ENCODE results near the gene MARCHF6. TPM values are rescaled to one million over a fixed set of nuclear protein-coding genes. Genes with fewer than 3 reads are reported as not detected.
A peak's percentile ranks its signal among the peaks of the same experiment; 100 is the strongest.
"Not testable (repeated sequence)": the region's sequence is repeated elsewhere in the genome, so short reads cannot be mapped to it uniquely, and the experiment has no call there.

Gene MARCHF6
- polyA plus RNA-seq, 1 donor from 2014 or later, result 39.3 TPM

DNA sequence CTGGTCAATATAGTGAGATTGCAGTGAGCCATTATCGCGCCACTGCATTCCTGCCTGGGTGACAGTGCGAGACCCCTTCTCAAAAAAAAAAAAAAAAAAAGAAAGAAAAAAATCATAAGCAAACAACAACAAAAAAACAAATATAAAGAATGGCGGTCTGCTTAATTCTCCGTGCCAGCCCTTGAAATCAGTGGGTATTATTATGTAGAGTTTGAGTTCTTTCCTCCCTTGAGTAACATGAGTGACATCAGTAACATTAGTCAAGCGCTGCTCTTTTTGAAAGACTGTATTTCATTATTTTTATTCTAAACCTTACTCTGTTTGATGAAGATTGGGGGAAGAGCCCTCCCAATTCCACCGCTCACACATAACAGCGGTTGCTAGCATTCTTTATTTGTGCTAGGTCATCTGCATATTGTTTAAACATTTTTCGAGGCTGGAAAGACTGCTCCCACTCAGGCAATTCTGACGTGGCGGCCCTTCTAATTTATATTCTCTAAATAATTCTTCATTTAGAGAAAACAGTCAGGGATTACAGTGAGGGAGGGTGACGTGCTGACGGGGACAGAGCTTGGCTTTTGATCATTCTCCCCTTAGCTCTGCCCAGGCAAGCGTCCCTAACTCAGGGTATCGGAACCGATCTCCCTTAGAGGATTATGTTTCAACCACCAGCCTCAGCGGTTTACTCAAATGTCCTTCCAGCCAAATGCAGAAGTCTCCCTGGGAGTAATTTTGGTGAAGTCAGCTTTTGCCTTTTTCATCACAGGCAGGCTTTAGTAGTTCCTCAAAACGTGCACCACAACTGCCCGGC is 860 bp upstream of the MARCHF6 start:
- Mint-ChIP-seq H3K4me3 (peak overlapping the region; percentile 87 to 99 (median 96)), H3K36me3 (peaks cover 1% of the 10 kb centered on the region), H3K27me3 (no peaks in the 10 kb centered on the region)

DNA sequence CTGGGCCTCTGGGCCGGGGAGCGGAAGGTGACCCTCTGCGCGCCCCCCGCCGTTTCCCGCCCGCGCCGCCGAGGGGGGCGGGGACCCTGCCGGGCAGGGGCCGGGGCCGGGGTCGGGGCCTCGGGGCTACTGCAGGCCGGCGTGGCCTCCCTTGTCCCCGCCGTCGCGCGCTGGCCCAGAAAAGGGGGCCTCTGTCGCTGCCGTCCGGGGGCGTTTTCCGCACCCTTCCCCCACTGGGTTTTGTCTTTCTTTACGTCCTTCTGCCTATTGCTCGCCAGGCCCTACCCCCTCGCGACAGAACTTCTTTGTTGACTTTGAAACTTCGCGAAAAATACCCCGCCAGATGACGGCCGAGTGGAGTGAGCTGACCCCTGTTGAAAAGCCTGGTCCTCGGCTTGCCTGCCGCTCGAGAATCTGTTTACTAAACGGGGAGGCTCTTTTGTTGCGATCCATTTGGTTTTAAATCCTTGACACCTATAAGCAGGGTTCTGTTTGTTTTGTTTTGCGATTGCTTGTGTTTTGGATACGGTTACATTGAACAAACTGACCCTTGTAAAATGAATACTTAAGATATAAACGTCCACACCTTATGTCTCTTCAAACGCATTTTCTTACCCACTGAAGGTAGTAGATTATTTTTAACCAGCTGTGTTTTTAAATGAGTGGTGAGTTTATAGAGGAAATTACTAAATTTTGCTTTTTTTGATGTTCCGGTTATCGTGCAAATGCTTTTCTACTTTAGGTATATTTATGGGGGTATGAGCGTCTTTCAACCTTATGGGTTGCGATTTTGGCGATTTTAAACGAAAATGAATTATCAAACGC is 765 bp downstream of the MARCHF6 start:
- no peaks in the 10 kb centered on the region for H3K9me3 Mint-ChIP-seq
- H3K4me1 Mint-ChIP-seq, result peaks cover 30 to 45% (median 36%) of the 10 kb centered on the region in 3 donors
- H3K27me3 Mint-ChIP-seq, result no peaks in the 10 kb centered on the region
- peak overlapping the region; percentile 98 to 99 (median 99) for H3K27ac Mint-ChIP-seq
- H3K4me3 Mint-ChIP-seq, result peak overlapping the region; percentile 96 to 100 (median 98)
- peaks cover 3% of the 10 kb centered on the region for H3K36me3 Mint-ChIP-seq

More for the DNA sequence above, 860 bp upstream of the MARCHF6 start:
- Mint-ChIP-seq H3K4me1 (peaks cover 21 to 34% (median 26%) of the 10 kb centered on the region in 3 donors), H3K27ac (peak overlapping the region; percentile 97 to 99 (median 98)), H3K9me3 (no peaks in the 10 kb centered on the region)

DNA sequence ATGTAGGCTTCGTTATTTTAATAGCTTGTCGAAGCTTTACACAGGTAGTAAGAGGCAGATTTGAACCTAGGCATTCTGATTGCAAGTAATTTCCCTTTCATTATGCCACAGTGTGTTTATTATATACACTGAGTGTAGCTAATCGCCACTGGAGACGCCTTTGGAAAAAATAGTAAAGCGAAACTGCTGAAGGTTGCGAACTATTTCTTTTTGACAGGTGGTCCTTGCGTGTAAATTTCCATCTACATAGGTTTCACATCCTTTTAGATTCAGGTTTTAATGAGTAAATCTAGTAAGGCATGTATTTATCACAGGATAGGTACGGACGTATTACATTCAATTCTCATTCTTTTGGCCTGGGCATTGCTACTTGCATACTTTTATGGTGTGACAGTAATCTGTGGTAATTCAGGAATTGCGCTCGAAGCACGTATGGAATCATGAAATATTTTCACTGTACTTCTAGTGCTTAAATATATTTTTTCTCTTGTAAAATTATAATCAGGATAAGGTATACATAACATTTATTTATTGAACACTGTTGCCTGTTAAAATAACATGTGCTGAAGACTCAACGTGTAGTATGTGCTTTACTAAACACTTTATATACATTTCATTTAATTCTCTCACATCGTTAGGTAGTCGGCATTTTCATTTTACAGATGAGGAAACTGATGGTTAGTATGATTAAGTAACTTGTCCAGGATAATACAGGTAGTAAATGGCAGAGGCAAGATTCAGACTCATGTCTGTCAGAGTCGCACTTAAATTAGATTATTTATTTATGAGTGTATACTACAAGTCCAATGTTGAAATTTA is 1.8 kb downstream of the MARCHF6 start:
- Mint-ChIP-seq H3K4me1 (peaks cover 37 to 45% (median 41%) of the 10 kb centered on the region in 3 donors), H3K27me3 (no peaks in the 10 kb centered on the region), H3K27ac (peak overlapping the region; percentile 98 to 99 (median 99)), H3K4me3 (peak overlapping the region; percentile 96 to 100 (median 98)), H3K9me3 (no peaks in the 10 kb centered on the region), H3K36me3 (peaks cover 3% of the 10 kb centered on the region)

DNA sequence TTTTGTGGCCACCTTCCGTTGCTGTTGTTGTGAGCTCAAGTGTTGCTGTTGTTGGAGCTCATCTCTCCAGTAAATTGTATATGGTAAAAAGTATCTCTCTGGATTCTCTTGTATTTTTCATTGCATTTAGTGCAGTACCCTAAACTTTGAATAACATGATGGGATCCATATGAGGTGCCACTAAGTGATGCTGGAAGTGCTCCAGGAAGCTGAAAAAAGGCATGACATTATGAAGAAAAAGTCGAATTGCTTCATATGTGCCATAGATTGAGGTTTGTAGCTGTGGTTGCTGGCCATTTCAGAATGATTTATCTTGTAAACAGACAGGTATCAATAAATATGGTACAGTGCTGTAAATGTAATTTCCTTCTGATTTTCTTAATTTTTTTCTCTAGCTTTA is 5.5 kb downstream of the MARCHF6 start:
- Mint-ChIP-seq H3K27ac (peak overlapping the region in 1 of 3 donors; percentile 36), H3K4me3 (peak overlapping the region in 2 of 4 donors; percentile 15 to 16), H3K4me1 (peaks cover 53 to 69% (median 59%) of the 10 kb centered on the region in 3 donors), H3K9me3 (no peaks in the 10 kb centered on the region), H3K36me3 (peaks cover 3% of the 10 kb centered on the region), H3K27me3 (no peaks in the 10 kb centered on the region)

DNA sequence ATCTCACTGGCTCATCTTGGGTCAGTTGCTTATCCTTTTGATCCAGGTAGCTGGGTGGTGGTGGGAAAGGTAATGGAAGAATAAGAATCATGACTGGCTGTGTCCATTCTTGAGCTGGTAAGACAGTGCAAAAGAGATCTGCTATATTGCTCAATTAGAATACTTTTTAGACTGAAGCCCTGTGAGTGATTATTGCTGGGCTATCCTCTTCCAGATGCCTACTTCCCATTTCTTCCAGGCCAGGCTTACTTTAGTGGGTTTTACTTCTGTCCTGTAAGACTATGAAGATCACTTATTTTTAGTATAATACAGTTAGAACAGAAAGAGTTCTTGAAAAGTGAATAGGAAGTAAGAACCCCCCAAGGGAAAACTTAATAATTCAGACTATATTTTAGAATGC is 7.2 kb downstream of the MARCHF6 start:
- Mint-ChIP-seq H3K4me1 (peaks cover 53 to 66% (median 63%) of the 10 kb centered on the region in 3 donors), H3K4me3 (peak overlapping the region in 2 of 4 donors; percentile 43 to 49), H3K36me3 (peaks cover 2% of the 10 kb centered on the region), H3K27ac (peak overlapping the region in 1 of 3 donors; percentile 1), H3K9me3 (no peaks in the 10 kb centered on the region), H3K27me3 (no peaks in the 10 kb centered on the region)

DNA sequence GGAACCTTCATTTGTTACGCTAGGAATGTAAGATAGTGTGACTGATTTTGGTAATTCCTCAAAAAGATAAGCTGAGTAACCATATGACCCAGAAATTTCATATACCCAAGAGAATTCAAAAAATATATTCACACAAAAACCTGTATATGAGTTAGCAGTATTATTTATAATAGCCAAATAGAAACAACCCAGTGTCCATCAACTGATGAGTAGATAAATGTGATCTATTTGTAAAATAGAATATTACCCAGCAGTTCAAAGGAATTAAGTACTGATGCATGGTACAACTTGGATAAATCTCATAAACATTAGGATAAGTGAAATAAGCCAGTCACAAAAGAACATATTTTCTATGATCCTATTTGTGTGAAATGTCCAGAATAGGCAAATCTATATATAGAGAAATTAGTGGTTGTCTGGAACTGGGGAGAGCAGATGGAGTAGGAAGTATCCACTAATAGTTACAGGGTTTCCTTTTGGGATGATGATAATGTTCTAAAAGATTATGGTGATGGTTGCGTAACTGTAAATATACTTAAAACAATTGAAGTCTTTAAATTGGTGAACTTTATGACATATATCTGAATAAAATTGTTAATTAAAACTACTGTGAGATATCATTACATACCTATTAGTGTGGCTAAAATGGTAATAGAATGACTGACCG is 10.2 kb downstream of the MARCHF6 start:
- Mint-ChIP-seq H3K27ac (peak overlapping the region in 1 of 3 donors; percentile 33), H3K36me3 (no peaks in the 10 kb centered on the region), H3K27me3 (no peaks in the 10 kb centered on the region), H3K9me3 (no peaks in the 10 kb centered on the region), H3K4me3 (no peak overlapping the region), H3K4me1 (peaks cover 54 to 67% (median 66%) of the 10 kb centered on the region in 3 donors)

DNA sequence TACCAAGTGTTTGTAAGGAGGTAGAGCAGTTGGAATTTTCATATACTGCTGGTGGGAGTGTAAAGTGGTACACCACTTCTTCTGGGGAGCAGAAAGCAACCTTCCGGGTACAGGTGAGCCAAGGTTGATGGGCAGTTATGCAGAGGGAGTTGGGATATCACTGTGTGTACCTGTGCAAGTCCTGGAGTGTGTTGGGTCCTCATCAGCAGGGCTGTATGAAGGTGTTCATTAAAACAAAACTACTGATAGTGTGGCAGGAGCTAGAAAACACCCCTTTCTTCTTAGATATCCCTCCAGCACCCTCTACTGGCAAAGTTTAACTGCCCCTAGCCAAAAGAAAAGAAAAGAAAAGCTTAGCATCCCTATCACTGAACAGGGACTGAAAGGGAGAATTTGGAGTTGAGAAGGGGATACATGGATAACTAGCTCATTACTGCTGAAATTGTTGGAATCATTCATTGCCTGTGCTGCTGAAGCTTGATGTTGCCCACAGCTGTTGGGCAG is 10.7 kb downstream of the MARCHF6 start:
- peaks cover 55 to 68% (median 67%) of the 10 kb centered on the region in 3 donors for H3K4me1 Mint-ChIP-seq
- peak overlapping the region in 1 of 3 donors; percentile 33 for H3K27ac Mint-ChIP-seq
- no peak overlapping the region for H3K4me3 Mint-ChIP-seq
- H3K9me3 Mint-ChIP-seq, result no peaks in the 10 kb centered on the region
- H3K36me3 Mint-ChIP-seq, result no peaks in the 10 kb centered on the region
- H3K27me3 Mint-ChIP-seq, result no peaks in the 10 kb centered on the region

DNA sequence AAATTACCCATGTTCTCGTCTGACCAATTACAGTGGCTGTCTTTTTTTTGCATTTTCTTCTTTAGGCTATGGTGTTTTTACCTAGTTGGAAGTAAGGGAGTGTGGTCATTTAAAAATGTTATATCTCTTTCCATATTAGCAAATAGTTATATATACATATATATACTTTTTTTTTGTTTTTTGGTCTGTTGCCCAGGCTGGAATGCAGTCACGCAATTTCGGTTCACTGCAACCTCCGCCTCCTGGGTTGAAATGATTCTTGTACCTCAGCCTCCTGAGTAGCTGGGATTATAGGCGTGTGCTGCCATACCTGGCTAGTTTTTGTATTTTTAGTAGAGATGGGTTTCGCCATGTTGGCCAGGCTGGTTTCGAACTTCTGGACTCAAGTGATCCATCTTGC is 12.3 kb downstream of the MARCHF6 start:
- Mint-ChIP-seq H3K27ac (no peak overlapping the region), H3K4me3 (no peak overlapping the region), H3K9me3 (no peaks in the 10 kb centered on the region), H3K4me1 (peaks cover 51 to 66% (median 63%) of the 10 kb centered on the region in 3 donors), H3K27me3 (no peaks in the 10 kb centered on the region), H3K36me3 (no peaks in the 10 kb centered on the region)

DNA sequence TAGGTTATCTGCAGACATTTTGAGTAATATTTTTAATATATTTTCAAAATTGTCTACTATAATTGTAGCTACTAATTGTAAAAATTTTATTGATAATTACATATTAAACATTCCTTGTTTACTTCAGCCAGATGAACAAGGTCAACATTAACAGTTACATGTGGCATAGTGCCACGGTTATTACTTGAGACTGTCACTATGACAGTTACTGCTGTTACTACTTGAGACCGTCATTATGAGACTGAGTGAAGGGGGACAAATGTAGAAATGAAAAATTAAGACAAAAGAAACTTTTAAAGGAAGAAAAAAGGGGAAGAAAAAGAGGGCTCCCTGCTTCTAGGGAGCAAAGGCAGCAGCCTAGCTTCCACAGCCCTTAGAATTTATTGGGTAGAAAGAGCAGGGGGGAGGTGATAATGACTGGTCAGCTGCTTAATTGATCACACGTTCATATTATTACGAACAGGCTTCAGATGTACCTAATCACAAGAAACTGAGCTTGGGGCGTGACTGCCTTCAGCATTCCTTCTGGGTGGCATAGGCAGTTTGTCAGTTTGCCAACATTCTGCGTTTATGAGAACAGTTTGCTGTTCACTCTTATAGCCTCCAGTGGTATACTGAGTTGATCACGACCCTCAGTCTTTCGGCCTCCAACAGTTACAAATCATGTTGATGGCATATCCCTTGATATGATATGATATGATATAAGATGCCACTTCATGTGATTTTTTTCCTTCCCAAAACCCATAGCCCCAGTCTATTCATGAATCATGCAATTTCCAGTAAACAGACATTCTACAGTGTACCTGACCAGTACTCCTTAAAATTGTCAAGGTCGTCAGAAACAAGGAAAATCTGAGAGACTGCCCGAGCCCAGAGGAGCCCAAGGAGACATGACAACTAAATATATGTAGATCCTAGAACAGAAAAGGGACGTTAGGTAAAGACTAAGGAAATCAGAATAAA is 13.1 kb downstream of the MARCHF6 start:
- peaks cover 53 to 64% (median 61%) of the 10 kb centered on the region in 3 donors for H3K4me1 Mint-ChIP-seq
- no peaks in the 10 kb centered on the region for H3K36me3 Mint-ChIP-seq
- H3K27me3 Mint-ChIP-seq, result no peaks in the 10 kb centered on the region
- H3K27ac Mint-ChIP-seq, result peak overlapping the region in 1 of 3 donors; percentile 47
- no peaks in the 10 kb centered on the region for H3K9me3 Mint-ChIP-seq
- H3K4me3 Mint-ChIP-seq, result peak overlapping the region in 1 of 4 donors; percentile 9

DNA sequence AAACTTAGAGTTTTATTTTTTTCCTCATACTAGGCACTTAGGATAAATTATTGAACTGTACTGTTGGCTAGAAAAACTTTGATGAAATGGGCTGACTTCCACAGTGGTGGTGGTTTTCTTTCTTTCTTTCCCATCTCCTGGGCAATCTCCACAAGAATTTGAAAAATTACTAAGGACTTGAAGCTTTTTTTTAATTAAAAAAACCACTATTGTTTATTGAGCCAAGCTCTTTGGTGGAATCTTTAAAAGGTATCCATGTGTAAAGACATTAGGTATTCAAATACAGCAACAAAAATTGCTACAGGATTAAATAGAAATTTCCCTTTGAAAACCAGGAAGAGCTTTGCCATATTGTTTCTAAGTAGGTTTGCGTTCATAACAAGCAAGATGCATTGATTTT is 14.1 kb downstream of the MARCHF6 start:
- H3K27ac Mint-ChIP-seq, result no peak overlapping the region
- no peaks in the 10 kb centered on the region for H3K36me3 Mint-ChIP-seq
- peak overlapping the region in 1 of 4 donors; percentile 17 for H3K4me3 Mint-ChIP-seq
- no peaks in the 10 kb centered on the region for H3K27me3 Mint-ChIP-seq
- H3K4me1 Mint-ChIP-seq, result peaks cover 51 to 65% (median 53%) of the 10 kb centered on the region in 3 donors
- H3K9me3 Mint-ChIP-seq, result no peaks in the 10 kb centered on the region

DNA sequence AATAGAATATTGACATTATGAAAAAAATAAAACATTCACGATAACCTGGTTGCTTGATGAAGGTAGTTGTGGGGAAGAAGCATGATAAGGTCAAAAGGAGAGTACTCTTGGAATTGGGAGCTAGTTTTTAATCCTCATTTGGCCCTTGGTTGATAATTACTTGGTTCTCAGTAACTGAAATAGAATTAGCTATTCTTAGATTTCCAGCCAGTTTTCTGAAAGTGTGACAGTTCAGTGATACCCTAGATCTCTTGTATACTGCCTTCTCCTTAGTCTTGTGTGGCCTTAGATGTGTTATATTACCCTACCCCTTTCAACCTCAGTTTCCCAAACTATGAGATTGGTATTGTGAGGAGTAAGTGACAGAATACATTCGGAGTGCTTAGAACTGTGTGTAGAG is 17.4 kb downstream of the MARCHF6 start:
- Mint-ChIP-seq H3K36me3 (no peaks in the 10 kb centered on the region), H3K27me3 (no peaks in the 10 kb centered on the region), H3K9me3 (no peaks in the 10 kb centered on the region), H3K4me3 (peak overlapping the region in 1 of 4 donors; percentile 86), H3K4me1 (peaks cover 47 to 63% (median 47%) of the 10 kb centered on the region in 3 donors), H3K27ac (peak overlapping the region in 1 of 3 donors; percentile 11)

DNA sequence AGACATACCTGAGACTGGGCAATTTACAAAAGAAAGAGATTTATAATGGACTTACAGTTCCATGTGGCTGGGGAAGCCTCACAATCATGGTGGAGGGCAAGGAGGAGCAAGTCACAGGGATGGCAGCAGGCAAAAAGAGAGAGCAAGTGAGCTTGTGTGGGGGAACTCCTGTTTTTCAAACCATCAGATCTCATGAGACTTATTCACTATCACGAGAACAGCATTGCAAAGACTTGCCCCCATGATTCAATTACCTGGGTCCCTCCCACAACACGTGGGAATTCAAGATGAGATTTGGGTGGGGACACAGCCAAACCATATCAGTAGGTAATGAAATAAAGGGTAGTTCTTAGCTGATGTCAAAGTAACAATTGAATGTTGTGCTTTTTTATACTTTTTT is 17.9 kb downstream of the MARCHF6 start:
- H3K36me3 Mint-ChIP-seq, H3K27ac Mint-ChIP-seq, H3K27me3 Mint-ChIP-seq, H3K9me3 Mint-ChIP-seq: not testable (repeated sequence)
- Mint-ChIP-seq H3K4me1 (peaks cover 47 to 64% (median 48%) of the 10 kb centered on the region in 3 donors), H3K4me3 (peak overlapping the region in 1 of 4 donors; percentile 86)
